HG03196 (cell line): ENCODE data around the gene MAPRE3.

Source experiments
- ATAC-seq: cut with Tn5 transposase; IDR thresholded peaks from one replicate; pipeline ENCODE4 v1.9.1; 2021; ENCODE audit not compliant: unreplicated experiment

MAPRE3 gene

GRCh38 chr2:27010139-27010538, 39.7 kb downstream of the MAPRE3 start:
- no peak for ATAC-seq

GRCh38 chr2:27013738-27014137, 43.3 kb downstream of the MAPRE3 start:
- ATAC-seq, result no peak

- ATAC-seq, result no peak
Observed at GRCh38 chr2:27014771-27015433, 44.5 kb downstream of the MAPRE3 start.

- no peak for ATAC-seq
Observed at GRCh38 chr2:27016801-27017325, 46.4 kb downstream of the MAPRE3 start.

GRCh38 chr2:27018142-27018541, 47.7 kb downstream of the MAPRE3 start:
- no peak for ATAC-seq

- ATAC-seq, result no peak
Observed at GRCh38 chr2:27019459-27019858, 49.0 kb downstream of the MAPRE3 start.

DNA sequence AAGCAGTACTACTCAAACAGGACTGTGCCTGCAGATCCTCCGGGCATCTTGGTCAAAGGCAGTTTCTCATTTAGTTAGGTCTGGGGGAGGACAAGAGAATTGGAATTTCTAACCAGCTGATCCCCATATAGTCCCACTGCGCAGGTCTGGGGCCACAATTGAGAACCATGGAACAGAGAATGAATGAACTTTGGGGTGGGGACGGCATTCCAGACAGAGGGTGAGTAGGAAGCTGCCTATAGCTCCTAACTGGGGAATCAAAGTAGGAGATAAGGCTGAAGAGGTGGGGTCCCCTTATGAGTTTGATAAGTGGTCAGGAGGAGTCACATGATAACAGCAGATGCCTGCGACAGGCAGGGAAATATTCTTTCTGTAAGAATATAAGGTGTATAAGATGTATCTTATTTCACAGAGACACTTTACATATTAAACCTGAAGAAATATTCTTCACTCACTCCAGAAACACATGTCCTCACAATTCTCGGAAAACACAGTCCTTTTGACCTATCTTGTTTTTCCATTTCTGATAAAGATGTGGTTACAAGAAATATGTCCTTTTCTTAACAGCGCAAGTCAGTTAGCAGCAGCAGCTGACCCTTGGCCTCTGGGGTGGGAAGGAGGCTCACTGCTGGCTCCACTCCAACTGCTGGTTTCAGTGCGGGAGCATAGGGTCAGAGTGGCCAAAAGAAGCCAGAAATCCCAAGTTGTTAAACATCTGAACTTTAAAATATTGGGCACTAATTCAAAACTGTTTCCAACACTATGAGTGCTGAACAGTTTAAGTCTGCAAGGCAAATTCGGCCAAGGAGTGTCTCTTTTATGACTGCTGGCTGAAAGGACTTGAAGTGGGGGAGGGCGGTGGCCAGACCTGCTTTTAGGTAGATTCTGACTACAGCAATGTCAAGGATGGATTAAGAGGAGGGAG, 49.8 kb downstream of the MAPRE3 start:
- ATAC-seq, result no peak

DNA sequence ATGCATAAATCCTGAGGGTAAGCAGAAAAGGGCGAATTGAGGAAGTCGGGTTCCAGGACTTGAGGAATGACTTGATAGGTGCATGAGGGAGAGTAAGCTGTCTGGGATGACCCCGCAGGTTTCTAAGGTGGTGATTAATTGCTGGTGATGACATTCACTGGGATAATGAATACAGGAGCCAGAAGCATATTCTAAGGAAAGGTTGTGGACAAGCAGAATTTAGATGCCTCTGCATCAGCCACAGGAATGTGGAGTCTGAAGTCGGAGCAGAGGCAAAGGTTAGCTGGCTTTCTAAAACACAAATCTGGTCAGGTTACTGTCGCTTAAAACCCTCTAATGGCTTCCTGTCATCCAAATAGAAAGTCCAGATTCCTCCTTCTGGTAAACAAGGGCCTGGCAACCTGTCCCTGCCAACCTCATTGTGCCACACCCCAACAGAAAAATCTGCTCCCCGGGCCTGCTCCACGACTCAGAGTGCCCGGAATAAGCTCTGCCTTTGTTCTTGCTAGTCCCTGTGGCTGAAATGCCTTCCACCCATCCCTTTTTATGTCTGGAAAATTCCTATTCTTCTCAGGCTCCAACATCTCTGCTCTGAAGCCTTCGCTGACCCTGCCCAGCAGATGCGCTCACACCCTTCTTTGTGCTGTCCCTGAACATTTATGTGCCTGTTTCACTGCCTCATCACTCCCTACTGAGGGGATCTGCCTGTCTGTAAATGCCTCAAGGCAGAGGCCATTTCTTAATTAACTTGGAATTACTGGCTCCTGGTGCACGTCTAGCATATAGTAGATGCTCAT, 51.0 kb downstream of the MAPRE3 start:
- ATAC-seq, result no peak

DNA sequence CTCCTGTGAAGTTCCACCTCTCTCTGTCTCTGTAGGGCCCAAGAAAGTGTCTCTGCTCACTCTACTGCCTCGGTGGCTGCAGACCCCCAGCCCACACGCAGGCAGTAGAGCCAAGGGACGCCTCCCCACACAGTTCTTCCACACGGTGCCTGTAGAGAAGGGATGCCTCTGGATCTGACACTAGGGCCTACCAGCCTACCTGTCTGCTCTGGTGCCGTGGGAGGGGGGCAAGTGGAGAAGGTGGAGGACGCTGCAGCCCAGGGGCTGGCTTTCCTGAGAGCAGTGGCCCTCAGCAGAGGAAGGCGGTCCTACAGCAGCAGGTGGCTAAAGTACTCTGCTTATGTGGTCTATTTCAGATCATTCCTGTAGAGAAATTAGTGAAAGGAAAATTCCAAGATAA, 53.3 kb downstream of the MAPRE3 start:
- no peak for ATAC-seq

- ATAC-seq, result no peak
Observed at GRCh38 chr2:27024188-27024587, 53.8 kb downstream of the MAPRE3 start.

GRCh38 chr2:27024812-27025211, 54.4 kb downstream of the MAPRE3 start:
- no peak for ATAC-seq

GRCh38 chr2:27025281-27025800, 54.9 kb downstream of the MAPRE3 start:
- ATAC-seq, result no peak

DNA sequence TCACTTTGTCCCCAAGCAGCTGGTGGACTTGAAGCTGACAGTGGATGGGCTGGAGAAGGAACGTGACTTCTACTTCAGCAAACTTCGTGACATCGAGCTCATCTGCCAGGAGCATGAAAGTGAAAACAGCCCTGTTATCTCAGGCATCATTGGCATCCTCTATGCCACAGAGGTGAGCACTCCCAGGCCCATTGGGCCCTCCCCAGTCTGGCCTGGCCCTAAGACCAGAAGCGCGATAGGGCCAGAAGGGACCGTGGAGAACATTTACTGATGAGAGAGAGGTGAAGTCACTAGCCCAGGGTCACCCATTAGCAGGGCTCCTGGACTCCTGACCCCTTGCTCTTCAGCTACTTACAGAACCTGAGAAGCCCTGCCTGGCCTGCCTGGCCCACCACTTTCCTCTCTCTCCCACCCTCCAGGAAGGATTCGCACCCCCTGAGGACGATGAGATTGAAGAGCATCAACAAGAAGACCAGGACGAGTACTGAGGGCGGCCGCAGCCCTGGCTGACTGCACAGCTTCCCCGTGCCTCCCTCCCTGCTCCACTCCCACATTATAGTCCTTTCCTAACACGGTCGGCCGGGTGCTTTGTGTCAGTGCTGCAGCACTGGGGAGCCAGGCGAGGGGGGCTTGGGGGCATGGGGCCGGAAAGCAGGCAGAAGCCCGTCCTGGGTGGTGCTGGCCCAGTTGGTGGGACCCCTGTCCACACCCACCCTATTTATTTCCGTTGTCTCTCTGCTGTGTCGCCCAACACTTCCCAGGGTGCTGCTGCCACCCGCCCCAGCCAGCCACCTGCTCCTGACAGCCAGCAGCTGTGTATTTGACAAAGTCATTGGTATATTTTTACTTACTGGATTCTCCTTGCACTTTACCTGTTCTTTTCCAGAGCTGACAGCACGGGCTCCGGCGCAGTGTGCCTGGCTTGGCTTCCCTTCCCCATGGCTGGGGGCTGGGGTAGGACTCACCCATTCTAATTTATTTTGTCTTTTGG, 55.7 kb downstream of the MAPRE3 start:
- no peak for ATAC-seq

DNA sequence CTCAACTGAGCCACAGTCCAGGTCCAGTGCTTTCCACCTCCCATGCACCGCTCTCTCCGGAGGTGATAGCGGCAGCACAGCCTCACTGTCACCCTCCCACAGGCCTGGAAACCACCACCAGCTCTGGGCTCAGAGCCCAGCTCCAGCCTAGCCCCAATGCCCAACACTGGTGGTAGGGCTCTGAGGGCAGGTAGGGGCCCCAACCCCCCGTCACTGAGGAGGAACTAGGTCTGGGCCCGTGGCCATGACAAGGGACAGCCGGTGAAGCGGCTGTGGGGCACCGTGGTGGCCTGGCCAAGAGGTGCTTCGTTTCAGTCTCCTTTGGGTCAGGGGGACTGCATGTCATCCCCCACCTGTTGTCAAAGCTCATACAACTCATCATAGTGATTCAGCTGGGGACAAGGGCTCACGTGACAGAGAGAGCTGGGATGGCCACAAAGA, 56.8 kb downstream of the MAPRE3 start:
- ATAC-seq, result no peak

GRCh38 chr2:27029051-27029450, 58.6 kb downstream of the MAPRE3 start:
- ATAC-seq, result no peak

DNA sequence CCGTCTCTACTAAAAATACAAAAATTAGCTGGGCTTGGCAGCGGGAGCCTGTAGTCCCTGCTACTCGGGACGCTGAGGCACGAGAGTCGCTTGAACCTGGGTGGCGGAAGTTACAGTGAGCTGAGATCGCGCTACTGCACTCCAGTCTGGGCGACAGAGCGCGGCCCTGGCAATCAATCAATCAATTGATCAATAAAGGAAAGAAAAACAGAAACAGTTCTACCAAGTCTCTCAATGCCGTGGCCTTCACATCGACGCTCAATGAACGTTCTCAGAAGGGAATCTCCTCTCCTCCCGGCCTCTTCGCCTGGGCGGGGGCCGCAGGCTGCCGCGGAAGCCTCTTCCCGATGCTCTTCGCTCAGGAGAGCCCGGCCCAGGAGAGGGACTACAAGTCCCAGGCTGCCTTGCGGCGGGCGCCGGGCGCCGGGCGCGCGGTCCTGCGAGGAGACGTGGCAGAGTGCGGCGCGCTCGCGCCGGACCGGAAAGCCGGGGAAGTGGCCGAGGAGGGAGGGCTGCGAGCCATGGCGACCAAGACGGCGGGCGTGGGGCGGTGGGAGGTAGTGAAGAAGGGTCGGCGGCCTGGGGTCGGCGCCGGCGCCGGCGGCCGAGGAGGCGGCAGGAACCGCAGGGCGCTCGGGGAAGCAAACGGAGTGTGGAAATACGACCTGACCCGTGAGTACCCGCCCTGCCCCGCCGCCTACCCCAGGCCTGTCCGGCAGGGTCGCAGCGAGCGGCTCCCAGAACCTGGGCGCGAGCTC, 62.2 kb downstream of the MAPRE3 start, which contains the start of gene TMEM214:
Gene TMEM214, plus strand, starts transcription at position 471 of the 758 bp plus-strand sequence. Its CDS starts 51 bp downstream, at position 522.
- ATAC-seq, result peak; percentile 91

GRCh38 chr2:27033253-27033852, 62.9 kb downstream of the MAPRE3 start:
- ATAC-seq, result peak; percentile 7

- ATAC-seq, result no peak
Observed at GRCh38 chr2:27038012-27038411, 67.6 kb downstream of the MAPRE3 start.
